Fibroblast of the aortic adventitia (primary cell): Measurements from ENCODE around the gene RAD51B. TPM values are rescaled to one million over a fixed set of nuclear protein-coding genes. Genes with fewer than 3 reads are reported as not detected.
A peak's percentile ranks its signal among the peaks of the same experiment; 100 is the strongest.

Experiments used
- DNase-seq: peaks from one replicate; pipeline ENCODE4 v3.0.0-alpha.2; 2010; ENCODE audit warnings: low read depth
- H3K4me3 ChIP-seq: 2 replicates; pipeline ENCODE4 v1.5.1; 2011; ENCODE audit warnings: low read depth, mild to moderate bottlenecking, control low read depth, low read length, moderate library complexity
- CTCF ChIP-seq: IDR thresholded peaks from 2 replicates; pipeline ENCODE4 v1.5.1; 2011; ENCODE audit warnings: mild to moderate bottlenecking, low read length, control low read depth, inconsistent platforms; ENCODE audit not compliant: insufficient read depth
- total RNA-seq: library from RNA; depleted of rRNA; stranded (reverse); fragments of >200 nt; gene quantifications from 2 replicates; pipeline ENCODE4 v1.2.3, GENCODE V29; 2012; ENCODE audit warnings: low replicate concordance

The RAD51B gene
- total RNA-seq, 1 donor: 28.7 TPM

- TF ChIP-seq CTCF: no peak
- DNase-seq: no peak
Observed at GRCh38 chr14:68440820-68441219, 621.2 kb downstream of the RAD51B start.

GRCh38 chr14:68441542-68441941, 622.0 kb downstream of the RAD51B start:
- no peak for DNase-seq
- H3K4me3 ChIP-seq: no peak overlapping the region
- TF ChIP-seq CTCF: no peak

More at GRCh38 chr14:68440820-68441219, 621.2 kb downstream of the RAD51B start:
- no peak overlapping the region for H3K4me3 ChIP-seq

- peak; percentile 74 for DNase-seq
- H3K4me3 ChIP-seq: no peak overlapping the region
- no peak for TF ChIP-seq CTCF
Observed at GRCh38 chr14:68442828-68443629, 623.5 kb downstream of the RAD51B start.

- peak; percentile 74 for DNase-seq
- no peak for TF ChIP-seq CTCF
- H3K4me3 ChIP-seq: no peak overlapping the region
Observed at GRCh38 chr14:68444449-68445168, 625.0 kb downstream of the RAD51B start.

- DNase-seq: no peak
- TF ChIP-seq CTCF: no peak
- H3K4me3 ChIP-seq: no peak overlapping the region
Observed at GRCh38 chr14:68446243-68447040, 626.9 kb downstream of the RAD51B start.

GRCh38 chr14:68447581-68448251, 628.1 kb downstream of the RAD51B start:
- no peak for TF ChIP-seq CTCF
- no peak for DNase-seq
- H3K4me3 ChIP-seq: no peak overlapping the region
